Effector CD4-positive, alpha-beta T cell (primary cell): Measurements from ENCODE around the gene USP36.
"Not testable (repeated sequence)": the region's sequence is repeated elsewhere in the genome, so short reads cannot be mapped to it uniquely, and the experiment has no call there.

Source experiments
- DNase-seq: peaks from one replicate; pipeline ENCODE4 v3.0.0-alpha.2; 2020

Gene USP36

DNA sequence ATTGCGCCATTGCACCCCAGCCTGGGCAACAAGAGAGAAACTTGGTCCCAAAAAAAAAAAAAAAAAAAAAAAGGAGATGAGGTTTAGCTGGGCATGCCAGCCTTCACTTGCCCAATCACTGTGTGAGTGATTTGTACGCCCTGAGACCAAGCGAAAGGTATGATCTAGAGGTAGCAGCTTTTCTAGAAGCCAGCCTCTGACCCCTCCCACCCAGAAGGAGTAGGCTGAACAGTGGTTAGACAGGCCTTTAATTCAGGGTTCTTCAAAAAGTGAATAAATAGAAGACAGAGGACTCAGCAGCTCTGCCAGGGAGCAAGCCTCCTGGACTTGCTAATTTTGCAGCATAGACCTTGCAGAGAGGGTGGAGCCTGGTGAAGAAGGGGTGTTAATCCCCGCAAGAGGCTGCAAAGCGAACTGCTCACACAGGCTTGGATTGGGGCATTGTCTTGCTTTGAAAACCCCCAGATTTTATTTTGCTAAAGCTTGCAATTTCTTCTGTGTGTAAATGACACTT is 51.4 kb downstream of the USP36 start:
- no peak for DNase-seq

DNA sequence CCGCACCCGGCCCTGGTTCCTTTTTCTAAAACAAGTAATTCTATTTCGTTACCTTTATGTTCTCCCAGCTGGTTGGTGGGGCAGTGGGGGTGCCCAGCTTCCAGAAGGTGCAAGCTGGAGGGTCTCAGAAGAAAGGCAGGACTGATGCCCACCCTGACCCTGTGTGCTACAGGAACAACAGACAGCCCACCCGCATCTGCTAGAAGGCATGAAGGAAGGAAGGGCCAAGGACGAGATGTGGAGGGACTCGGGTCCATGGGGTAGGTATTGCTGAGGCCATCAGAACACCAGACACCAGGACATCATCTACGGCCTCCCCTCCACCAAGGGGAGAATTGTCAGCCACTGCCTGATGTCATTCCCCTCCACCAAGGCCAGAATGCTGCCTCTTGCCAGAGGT is 52.2 kb downstream of the USP36 start:
- DNase-seq: no peak

DNA sequence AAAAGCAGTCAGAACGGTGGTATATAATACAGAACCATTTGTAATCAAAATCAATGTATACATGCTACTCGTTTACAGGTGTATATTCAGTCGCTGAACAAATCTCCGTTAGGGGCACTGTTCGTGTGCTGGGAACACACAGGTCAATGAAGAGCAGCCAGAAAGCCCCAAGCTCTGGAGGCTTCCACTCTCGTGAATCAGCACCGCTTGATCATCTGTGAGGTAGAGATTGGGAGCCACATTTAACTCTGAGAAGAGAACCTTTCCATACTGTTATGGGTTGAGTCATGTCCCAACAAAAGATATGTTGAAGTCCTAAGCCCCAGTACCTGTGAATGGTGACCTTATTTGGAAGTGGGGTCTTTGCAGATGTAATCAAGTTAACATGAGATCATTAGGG is 53.2 kb downstream of the USP36 start:
- no peak for DNase-seq

DNA sequence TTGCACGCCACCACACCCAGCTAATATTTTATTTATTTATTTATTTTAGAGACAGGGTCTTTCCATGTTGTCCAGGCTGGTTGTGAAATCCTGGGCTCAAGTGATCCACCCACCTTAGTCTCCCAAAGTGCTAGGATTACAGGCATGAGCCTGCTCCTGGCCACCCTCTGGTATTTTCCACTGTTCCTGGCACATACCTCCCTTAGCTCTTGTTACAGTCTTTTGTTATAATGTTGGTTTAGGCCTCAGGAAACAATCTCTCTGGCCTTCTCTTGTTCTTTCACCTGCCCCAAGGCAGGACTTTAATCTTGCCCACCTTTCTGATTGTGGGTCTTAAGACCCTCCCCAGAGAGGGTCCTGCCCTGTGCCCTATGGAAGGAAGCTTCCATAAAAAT is 55.0 kb downstream of the USP36 start:
- no peak for DNase-seq

DNA sequence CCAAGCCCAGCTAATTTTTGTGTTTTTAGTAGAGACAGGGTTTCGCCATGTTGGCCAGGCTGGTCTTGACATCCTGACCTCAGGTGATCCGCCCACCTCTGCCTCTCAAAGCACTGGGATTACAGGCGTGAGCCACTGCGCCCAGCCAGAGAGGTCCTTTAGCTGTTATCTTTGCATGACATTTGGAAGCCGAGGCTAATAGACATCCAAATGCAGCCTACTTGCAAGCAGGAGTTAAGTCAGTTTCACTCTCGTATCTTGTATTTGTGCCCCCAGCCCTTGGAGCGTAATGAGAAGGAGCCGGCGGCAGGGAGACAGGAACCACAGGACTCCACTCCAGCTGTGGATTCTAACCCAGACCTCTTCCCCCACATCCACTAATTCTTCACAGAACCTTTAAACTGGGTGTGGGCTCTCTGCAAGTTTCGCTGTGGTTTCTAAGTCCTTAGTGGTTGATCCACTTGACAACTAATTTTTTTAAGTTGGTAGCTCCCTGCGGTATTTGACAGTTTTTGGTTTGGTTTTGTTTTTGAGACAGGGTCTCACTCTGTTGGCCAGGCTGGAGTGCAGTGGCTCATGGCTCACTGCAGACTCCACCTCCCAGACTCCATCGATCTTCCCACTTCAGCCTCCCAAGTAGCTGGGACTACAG is 55.5 kb downstream of the USP36 start:
- DNase-seq: no peak

DNA sequence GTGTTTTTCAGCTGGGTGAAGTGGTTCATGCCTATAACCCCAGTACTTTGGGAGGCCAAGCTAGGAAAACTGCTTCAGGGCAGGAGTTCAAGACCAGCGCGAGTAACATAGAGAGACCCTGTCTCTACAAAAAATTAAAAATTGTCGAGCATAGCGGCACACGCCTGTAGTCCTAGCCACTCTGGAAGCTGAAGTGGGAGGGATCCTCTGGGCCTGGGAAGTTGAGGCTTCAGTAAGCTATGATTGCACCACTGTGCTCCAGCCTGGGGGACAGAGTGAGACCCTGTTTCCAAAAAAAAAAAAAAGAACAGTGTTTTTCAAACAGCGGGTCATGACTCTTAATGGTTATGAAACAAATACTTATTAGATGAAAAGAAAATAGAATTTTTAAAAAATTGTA is 56.3 kb downstream of the USP36 start:
- DNase-seq: no peak

DNA sequence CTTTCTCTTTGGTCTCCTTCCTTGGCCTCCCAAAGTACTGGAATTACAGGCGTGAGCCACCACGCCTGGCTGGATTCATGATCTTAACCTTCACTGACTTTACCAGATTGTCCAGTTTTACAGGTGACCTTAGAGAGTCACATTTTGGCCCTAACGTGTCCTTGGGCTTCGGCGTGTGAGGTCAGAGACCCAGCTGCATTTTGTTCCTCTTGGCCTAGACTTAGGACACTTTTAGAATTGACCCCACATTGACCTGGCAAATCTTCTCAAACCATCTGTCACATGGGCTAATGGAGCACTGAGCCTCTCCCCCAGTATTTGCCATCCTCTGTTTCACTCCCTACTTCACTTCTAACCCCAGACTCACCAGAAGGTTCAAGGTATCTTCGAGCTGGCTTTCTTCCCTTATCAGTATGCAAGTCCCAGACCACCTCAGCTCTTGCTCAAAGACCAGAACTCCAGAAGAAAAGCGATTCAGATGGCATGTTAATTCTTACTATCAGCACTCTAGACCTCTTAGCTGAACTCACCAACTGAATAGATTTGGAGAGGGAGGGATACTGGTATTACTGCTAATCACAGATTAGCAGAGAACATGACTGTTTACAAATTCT is 56.8 kb downstream of the USP36 start:
- DNase-seq: no peak

DNA sequence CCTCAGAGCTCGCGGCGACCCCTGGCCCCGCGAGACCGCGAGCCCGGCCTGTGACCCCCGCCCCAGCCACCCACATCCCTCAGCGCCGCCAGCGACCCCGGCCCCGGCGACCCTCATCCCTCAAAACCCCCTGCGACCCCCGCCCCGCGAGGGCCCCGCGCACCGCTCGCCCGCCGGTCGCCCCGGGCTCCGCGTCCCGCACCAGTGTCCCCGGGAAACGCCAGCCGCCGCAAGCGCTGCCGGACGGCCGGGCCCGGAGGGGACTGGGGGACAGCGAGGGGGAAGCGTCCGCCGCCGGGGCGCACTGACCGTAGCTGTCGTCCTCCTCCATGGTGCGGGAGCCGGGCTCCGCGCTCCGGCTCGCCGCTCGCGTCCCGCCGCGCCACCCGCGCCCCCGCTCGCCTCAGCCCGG is 58.7 kb downstream of the USP36 start, which contains the start of gene CYTH1:
CYTH1 (minus strand) TSS at position 381 of the 412 bp plus-strand sequence; CDS start at position 331, 50 bp downstream.
- no peak for DNase-seq

DNA sequence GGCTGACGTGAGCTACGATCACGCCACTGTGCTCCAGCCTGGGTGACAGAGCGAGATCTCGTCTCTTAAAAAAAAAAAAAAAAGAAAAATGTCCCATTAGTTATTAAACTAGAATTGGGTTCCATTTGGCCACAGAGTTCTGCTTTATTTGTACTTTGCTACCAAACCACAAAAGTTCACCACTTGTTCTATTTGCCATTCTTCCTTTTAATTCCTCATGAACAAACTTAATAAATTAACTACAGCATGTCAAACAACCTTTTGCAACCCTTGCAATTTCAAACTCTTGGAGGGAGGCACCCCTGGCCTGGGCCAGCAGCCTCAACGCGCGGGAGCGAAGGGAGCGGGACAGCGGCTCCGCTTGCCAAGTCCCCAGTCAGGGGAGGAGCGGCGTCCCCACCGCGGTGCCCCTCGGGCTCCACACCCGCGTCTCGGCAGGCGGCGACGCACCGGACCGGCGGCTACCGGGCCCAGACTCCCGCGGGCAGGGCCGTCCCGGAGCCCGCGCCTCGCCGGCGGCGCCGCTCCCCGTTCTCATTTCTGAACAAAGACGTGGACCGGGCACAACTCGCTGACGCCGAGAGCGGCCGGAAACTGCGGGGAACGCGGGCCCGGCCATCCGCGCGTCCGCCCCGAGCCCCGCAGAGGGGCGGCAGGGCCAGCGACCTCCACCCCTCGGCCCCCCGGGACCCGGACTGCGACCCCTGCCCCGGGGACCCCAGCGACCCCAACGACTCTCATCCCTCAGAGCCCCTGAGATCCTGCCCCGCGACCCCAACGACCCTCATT is 59.3 kb downstream of the USP36 start:
- peak; percentile 40 for DNase-seq

DNA sequence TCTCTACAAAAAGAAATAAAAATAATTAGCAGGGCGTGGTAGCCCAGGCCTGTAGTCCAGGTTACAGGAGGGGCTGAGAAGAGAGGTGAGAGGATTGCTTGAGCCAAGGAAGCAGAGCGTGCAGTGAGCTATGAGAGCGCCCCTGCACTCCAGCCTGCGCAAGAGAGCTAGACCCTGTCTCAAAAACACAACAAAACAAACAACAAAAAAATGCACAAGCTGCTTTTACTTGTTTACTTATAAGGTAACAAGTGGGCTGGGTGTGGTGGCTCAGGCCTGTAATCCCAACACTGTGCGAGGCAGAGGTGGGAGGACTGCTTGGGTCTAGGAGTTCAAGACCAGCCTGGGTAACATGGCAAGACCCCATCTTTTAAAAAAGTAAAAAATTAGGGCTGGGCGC is 60.3 kb downstream of the USP36 start:
- DNase-seq: no peak

DNA sequence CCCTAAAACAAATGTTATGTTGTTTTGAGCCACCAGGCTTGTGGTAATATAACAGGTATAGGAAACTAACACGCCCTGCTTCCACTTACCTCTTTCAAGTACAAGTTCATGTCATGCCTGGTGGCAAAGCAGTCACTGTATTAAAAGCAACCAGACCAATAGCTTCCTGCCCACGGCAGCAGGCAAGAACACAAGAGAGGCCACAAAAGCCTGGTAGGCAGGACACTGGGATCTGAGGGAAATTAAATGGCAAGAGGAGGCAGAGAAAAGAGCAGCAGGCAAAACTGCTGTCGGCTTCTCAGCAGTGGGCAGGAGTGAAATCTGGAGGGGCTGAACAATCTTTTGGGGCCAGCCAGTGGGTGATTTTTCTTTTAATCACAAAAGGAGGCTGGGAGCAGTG is 60.8 kb downstream of the USP36 start:
- peak; percentile 59 for DNase-seq

DNA sequence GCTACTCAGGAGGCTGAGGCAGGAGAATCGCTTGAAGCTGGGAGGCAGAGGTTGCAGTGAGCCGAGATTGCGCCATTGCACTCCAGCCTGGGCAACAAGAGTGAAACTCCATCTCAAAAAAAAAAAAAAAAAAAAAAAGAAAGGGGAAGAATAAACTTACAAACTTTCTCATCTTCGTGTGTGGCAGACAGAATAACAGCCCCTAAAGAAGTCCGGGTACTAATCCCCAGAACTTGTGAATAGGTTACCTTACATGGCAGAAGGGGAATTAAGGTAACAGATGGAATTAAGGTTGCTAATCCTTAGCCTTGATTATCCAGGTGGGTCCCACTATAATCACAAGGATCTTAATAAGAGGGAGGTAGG is 61.3 kb downstream of the USP36 start:
- DNase-seq: not testable (repeated sequence)

DNA sequence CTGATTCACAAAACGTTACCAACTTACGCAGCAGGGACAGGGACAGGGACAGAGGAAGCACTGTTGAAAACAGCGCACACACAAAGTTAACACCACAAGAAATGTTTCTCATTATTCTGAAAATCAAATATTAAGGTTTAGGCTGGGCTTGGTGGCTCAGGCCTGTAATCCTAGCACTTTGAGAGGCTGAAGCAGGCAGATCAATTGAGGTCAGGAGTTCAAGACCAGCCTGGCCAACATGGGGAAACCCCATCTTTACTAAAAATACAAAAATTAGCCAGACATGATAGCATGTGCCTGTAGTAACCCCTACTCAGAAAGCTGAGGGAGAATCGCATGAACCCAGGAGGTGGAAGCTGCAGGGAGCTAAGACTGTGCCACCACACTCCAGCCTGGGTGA is 62.7 kb downstream of the USP36 start:
- DNase-seq: no peak

DNA sequence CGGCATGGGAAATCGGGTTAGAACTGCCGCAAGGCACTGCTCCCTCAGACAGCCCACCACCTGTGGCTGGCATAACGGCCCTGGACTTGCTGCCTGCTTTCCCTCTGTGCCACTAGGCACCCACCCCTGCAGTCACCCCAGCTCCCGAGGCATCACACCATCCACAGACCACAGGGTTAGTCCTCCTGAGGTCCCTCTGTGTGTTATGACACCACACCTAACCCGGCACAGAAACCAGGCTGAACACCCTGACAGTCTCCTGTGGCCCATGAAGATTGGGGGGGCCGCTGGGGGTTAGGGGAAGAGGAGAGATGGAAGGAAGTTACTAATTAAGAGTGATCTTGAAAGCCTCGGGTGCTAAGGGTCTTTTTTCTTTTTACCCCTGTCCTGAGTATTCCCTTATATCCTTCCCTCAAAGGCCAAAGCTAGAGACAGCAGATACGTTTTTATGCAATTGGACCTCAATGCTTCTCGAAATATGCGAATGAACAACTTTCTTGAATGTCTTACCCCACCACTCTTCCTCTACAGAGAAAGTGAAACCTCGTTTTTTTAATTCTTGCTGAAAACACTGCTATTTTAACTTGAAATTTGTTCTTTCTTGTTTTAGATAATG is 65.5 kb downstream of the USP36 start:
- peak; percentile 50 for DNase-seq

DNA sequence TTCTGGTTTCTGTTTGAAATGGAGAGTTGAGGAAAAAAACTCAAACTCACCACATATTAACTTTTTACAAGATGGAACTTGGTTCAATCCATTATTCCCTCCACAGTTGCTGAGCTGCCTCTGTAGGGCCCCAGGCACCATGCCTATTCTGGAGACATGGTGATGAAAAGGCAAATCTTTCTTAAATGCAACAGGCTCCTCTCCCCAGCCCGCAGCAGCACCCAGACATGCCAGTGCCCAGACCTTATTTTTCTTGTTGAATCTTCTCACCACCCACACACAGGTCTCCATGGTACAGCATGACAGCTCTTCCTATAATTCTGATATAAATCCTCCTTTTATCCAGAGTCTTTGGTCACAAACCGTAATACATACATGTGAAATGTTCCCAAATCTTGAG is 66.2 kb downstream of the USP36 start:
- DNase-seq: no peak

DNA sequence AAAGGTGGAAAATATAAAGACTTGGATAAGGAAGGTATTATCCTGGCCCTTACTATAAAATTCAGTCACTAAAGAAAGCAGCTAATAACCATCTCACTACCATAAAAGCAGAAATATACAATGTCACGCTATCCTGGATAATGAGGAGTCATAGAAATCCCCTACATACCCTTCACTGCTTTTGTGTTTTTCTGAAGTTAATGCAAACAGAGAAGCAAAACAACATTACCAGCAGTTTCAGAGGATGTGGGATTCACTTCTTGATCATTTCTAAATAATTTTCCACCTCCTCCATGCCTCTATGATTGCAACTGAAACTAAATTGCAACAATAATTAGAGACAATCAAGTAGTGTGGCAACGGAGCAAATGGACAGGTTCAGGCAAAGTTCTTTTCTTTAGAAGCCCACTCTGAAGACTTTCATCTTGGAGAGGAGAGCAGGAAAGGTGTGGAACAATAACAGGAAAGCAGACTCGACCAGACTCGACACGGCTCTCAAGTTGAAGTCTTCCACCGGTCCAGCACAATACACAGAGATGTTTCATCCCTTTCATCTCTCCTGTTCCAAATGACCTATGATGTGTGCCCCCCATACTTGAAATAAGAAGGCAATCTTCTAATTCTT is 68.7 kb downstream of the USP36 start:
- DNase-seq: no peak

DNA sequence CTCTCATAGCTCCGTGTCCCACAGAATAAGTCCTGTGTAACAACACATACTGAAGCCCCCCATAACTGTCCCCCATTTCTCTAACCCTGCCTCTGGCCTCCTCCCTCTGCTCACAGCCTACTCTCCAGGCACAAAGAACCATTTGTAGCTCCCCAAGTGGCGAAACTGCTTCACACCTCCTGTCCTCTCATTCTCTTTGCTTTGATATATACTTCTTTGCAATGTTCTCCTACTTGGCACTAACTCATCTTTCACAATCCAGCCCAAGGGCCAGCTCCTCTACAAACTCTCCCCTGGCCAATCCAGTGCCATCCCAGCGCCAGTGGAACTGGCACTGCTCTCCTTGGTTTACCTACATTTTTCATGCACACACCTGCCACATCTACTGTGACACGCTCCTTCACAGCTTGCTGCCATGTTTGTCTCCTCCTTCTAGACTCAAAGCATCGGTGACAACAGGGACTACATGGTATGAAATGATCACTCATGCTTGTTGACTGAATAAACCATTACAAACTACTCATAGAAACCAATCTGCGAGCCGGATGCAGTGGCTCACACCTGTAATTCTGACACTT is 71.3 kb downstream of the USP36 start:
- no peak for DNase-seq

DNA sequence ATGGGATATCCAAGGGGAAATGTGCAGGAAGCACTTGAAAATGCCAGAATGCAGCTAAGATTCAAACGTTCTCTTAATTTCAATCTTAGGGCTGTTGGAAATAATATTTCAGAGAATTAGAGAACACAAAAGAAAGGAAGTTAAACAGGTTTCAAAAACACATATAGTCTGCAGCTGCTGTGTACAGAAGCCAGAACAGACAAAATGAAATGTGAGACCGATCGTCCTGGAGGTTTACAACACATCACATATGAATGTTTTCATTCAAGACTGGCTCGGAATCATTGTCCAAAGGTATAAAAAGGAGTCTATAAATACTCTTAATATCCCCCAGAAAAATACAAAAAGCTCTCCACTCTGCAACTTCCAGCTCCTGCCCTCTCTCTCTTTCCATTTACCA is 72.8 kb downstream of the USP36 start:
- no peak for DNase-seq

DNA sequence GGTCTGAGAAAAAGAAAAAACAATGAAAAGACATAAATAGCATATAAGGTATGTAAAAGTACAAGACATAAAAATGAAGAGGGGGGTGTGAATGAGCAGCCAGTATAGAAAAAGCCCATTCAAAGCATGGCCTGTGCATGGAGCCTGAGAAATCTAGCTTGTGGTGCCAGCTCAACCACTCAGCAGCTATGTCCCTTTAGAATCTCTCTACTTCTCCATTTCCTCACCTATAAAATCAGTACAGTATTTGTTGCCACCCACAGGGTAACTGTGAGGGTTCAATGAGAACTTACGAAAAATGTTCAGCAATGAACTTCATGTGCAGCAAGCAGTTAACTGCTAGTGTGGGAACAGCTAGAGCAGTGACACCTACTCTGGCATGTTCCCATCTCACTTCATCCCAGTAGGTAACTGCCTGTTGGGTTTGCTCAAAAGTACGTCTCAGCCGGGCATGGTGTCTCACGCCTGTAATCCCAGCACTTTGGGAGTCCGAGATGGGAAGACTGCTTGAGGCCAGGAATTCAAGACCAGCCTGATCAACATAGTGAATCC is 73.8 kb downstream of the USP36 start:
- no peak for DNase-seq

DNA sequence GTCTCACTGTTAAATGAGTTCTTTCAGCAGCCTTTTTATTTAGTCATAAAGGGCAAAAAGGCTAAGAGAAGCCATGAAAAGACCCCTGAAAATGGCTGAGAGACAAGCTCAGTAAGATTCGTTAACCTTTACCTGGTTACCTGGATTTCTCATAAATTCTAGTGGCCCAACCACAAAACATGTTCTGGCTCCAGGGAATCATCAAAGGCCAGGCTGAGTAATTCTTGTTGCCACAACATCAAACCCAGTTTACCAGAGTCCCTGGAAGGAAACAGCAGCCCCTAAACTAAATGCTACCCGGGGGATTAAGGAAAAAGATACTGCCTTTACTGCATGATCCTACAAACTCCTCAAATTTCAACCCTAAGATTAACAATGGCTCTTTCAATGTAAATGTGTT is 74.4 kb downstream of the USP36 start:
- no peak for DNase-seq

DNA sequence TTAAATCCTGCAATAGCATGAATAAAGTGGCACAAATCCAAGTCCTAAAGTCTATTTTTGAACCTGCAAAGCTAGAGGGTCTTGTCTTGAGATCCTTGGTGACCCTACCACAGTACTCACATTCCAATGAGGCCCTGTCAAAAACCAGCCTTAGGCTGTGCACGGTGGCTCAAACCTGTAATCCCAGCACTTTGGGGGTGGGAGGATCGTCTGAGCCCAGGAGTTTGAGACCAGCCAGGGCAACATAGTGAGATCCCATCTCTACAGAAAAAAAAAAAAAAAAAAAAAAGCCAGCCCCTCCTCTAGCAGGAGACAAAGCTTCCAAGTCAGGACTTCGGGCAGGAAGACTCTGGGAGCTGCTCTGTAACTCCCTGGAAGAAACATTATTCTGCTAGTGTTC is 74.8 kb downstream of the USP36 start:
- no peak for DNase-seq

DNA sequence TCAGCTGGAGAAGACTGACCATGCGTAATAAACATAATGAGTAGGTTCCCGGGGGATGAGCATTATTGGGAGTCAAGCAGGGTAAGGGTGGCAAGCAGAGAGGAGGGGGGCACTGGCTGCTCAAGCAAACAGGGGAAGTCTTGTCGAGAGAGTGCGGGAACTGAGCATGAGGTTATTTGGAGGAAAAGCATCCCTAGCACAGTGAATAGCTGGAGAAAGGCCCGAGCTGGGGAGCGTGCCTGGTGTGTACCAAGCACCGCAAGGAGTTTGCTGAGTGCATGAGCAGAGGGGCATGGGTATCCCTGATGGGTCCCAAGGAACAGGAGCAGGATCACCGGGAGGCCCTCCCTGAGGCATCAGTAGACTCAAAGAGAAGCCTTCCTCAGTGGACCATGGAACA is 75.7 kb downstream of the USP36 start:
- DNase-seq: no peak
